Stimulated activated CD4-positive, alpha-beta T cell treated with anti-CD3 and anti-CD28 coated beads, Interleukin-1b, Interleukin-23, amount 100 ng/mL, for 4 hours (primary cell): Measurements from ENCODE around the gene KIF1A.

Experiments used
- DNase-seq, 2 donors: peaks; one replicate each; pipeline ENCODE4 v3.0.0-alpha.2; 2020; ENCODE audit warnings: low read depth in 2 of 2

The KIF1A gene

DNA sequence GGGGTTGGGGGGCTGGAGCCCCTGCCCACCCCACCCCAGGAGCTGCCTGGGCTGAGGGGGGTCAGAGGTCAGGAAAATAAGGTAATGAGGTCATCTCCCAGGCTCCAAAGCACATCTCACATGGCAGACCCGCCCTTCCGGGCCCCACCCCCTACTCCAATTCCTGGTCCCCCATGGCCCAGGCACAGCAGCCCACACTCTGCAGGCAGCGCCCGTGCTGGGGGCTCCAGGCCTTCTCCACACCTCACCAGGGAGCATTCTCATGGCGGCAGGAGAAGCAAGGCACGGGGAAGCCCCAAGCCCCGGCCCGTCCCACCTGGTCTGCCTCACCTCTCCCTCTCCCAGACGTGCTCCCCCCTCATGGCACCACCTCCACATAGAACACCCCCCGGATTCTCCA lies 84.5 kb downstream of the KIF1A start:
- DNase-seq, result no peak

GRCh38 chr2:240734756-240735155 lies 85.3 kb downstream of the KIF1A start:
- no peak for DNase-seq

- DNase-seq, result no peak
Observed at GRCh38 chr2:240733803-240734495, 86.1 kb downstream of the KIF1A start.

- DNase-seq, result no peak
Observed at GRCh38 chr2:240732911-240733622, 87.0 kb downstream of the KIF1A start.

- DNase-seq, result no peak
Observed at GRCh38 chr2:240732184-240732583, 87.8 kb downstream of the KIF1A start.

- DNase-seq, result no peak
Observed at GRCh38 chr2:240731178-240731545, 88.9 kb downstream of the KIF1A start.

GRCh38 chr2:240730501-240731177 lies 89.4 kb downstream of the KIF1A start:
- no peak for DNase-seq

- no peak for DNase-seq
Observed at GRCh38 chr2:240728827-240729226, 91.2 kb downstream of the KIF1A start.

DNA sequence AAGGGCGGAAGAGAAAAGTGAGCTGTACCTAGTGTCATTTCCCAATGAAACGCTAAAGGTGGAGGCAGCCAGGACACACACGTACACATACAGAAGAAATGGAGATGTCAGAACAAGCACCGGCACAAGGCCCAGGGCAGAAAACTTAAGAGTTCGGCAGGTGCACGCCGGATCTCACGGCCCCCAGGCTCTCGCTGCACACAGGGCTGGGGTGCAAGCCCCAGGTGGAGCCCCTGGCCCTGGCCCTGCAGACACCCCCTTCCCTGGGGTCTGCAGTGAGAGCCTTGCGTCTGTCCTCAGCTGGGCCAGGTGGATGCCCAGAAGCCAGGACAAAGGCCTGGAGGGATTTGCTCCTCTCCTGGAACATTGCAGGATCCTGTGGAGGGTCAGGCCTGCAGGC lies 91.7 kb downstream of the KIF1A start:
- no peak for DNase-seq

DNA sequence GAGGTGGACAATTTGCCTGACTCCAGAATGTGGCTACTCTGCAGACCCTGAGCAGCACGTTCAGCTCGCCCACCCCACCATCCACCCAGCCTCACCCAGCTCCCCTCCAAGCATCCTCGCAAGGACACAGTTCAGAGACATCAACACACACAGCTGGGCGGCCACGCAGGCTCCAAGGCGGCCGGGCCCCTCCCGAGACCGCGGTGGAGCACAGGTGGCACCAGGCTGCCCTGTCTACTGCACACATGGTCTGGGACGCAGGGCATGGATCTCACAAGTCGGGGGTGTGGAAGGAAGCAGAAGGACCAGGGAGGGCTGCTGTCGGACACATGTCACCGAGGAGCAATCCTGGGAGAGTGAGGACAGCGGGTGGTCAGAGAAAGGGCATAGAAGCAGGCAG lies 92.1 kb downstream of the KIF1A start:
- DNase-seq, result no peak

DNA sequence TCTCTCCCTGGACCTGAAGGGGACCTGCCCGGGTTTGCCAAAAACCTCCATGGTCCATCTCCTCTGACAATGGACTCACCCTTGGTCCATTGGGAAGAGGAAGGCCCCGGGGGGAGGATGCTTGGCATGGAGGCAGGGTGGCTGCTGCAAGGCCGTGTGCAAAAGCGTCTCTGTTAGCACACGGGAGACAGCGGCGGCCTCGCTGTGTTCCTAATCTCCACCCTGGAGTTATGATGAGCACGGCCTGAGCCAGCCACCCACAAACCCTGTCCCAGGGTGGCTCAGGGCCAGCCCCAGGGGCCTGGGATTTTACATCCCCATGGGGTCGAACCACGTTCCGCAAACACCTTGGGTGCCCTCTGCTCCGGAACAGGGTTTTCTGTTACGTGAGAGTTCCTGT lies 92.6 kb downstream of the KIF1A start:
- DNase-seq, result no peak

GRCh38 chr2:240726876-240727275 lies 93.1 kb downstream of the KIF1A start:
- no peak for DNase-seq

DNA sequence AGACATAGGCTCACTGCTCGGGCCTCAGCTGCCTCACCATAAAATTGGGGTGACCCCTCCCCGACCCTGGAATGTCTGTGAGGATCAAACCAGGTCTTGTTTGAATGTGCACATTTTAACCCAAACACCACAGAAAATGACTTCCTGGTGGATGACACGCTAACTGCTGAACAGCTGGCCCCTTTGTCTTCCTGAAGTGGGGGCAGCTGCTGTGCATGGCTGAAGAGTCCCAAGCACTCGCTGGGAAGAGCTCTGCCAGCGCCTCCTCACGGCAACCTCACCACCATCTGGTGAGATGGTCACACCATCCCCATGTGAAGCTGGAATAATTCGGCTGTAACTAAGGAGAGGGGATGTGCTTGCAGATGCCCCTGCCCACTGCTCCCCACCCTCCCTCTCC lies 94.3 kb downstream of the KIF1A start:
- no peak for DNase-seq

DNA sequence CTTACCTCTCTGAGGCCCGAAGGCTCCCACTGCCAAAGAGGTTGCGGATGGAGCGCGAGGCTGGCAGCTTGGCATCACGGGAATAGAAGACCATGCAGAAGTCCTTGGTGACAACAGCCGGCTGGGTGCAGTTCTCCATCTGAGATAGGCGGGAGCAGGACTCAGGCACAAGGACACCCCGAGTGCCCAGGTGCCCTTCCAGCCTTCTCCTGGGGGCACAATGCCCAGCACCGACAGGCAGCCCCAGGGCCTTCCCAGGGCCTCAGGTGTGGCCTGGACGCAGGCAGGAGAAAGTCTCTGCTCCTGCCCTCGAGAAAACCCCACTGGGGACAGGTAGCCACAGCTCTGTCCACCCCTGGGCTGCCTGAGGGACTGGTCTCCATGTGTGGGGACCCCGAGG lies 94.8 kb downstream of the KIF1A start:
- no peak for DNase-seq

DNA sequence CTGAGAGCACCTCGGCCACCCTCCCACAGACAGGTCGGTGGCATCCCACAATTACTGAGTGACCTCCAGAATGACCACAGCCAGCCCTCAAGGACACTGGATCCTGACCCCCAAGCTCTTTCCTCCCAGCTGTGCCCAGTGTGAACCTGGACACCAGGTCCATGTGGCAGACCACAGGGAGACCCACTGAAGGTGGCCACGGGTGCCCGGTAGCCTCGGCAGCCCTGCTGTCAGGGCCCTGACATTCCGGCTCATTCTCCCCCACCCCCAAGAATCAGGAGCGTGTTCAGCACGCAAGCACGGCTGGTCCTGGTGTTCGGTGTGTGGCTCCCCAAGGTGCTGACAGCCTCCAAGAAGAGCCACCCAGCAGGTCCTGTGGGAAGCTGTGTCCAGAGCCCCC lies 95.6 kb downstream of the KIF1A start:
- no peak for DNase-seq

GRCh38 chr2:240723851-240724250 lies 96.2 kb downstream of the KIF1A start:
- DNase-seq, result no peak

DNA sequence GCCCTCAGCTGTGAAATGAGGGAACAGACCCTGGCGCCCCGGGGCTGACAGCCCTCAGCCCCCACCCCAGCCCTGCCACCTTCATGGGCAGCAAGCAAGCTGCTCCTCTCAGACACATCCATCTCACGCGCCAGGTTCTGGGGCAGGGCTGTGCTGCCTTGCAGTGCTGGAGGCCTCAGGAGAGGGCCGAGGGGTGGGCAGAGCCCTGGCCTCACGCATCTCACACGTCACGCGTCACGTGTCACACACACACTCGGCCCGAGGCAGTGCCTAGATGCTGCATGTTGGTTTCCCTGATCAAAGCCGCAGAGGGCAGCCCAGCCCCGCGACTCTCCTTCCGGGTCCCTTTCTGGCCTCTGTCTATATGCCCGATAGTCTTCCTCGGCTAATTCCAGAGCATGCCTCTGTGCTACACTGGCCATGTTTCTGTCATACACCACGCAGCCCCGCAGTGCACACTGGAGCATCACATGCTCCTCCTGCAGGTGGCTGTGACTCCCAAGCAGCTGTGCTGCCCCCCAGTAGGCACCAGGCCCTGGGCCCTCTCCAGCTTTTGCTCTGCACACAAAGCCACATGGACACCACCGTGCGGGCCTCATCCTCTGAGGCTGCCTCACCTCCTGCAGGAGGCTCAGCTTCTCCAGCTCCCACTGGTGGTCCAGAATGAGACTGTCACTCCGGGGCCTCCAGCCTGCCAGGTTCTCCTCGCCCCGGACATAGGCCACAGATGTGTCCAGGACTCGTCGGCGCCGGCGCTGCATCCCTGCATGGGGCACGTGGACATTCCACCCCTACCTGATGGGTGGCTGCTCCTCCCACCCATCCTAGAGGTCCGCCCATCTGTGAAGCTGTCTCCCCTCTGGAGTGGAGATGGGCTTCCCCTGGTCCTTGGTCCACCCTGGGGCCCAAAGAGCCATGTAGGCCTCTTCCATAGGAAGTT lies 97.0 kb downstream of the KIF1A start:
- DNase-seq, result no peak

GRCh38 chr2:240722376-240722775 lies 97.6 kb downstream of the KIF1A start:
- DNase-seq, result no peak

GRCh38 chr2:240721596-240722180 lies 98.3 kb downstream of the KIF1A start:
- DNase-seq, result no peak

- no peak for DNase-seq
Observed at GRCh38 chr2:240720686-240721595, 99.1 kb downstream of the KIF1A start.
